ENCODE measurements around the gene TNFRSF9.

GRCh38 chr1:7989762-7990428, 49.3 kb upstream of the TNFRSF9 start:
- TF ChIP-seq CTCF (IDR thresholded peaks at IDR 0.05; ENCODE audit: poor library complexity) (no peak), EZH2 (IDR thresholded peaks at IDR 0.05; ENCODE audit: borderline replicate concordance) (no peak)

Data from hepatocyte (in vitro differentiated cells).